Measurements from ENCODE around the gene ATP6V0E2.

ATP6V0E2 gene

GRCh38 chr7:149861728-149862045 is 12.1 kb upstream of the ATP6V0E2 start:
- Histone ChIP-seq H3K9me3 (no peaks in the 10 kb centered on the region), H3K4me1 (ENCODE audit: control insufficient read depth in 1 of 2, insufficient read depth in 1 of 2, low read depth in 1 of 2, low read length in 1 of 2) (peaks cover 9 to 18% of the 10 kb centered on the region in 2 experiments), H3K4me3 (ENCODE audit: low read depth in 1 of 2, low read length in 1 of 2) (no peak overlapping the region), H3K27ac (no peak overlapping the region), H3K27me3 (no peaks in the 10 kb centered on the region), H3K36me3 (peaks cover 53% of the 10 kb centered on the region)
- no peak for TF ChIP-seq CTCF (IDR thresholded peaks at IDR 0.05)

- no peaks in the 10 kb centered on the region for H3K27me3 ChIP-seq
- no peak overlapping the region for H3K4me3 ChIP-seq (ENCODE audit: low read depth in 1 of 2, low read length in 1 of 2)
- H3K4me1 ChIP-seq (ENCODE audit: control insufficient read depth in 1 of 2, insufficient read depth in 1 of 2, low read depth in 1 of 2, low read length in 1 of 2): peaks cover 9 to 19% of the 10 kb centered on the region in 2 experiments
- peaks cover 53% of the 10 kb centered on the region for H3K36me3 ChIP-seq
- no peaks in the 10 kb centered on the region for H3K9me3 ChIP-seq
- no peak for TF ChIP-seq CTCF (IDR thresholded peaks at IDR 0.05)
- no peak overlapping the region for H3K27ac ChIP-seq
Observed at GRCh38 chr7:149862156-149862555, 11.6 kb upstream of the ATP6V0E2 start.

GRCh38 chr7:149863500-149863899 is 10.3 kb upstream of the ATP6V0E2 start:
- Histone ChIP-seq H3K4me1 (ENCODE audit: control insufficient read depth in 1 of 2, insufficient read depth in 1 of 2, low read depth in 1 of 2, low read length in 1 of 2) (peaks cover 9 to 19% of the 10 kb centered on the region in 2 experiments), H3K4me3 (ENCODE audit: low read depth in 1 of 2, low read length in 1 of 2) (no peak overlapping the region), H3K36me3 (peaks cover 53% of the 10 kb centered on the region), H3K27me3 (no peaks in the 10 kb centered on the region), H3K27ac (no peak overlapping the region), H3K9me3 (no peaks in the 10 kb centered on the region)
- no peak for TF ChIP-seq CTCF (IDR thresholded peaks at IDR 0.05)

- no peak overlapping the region for H3K4me3 ChIP-seq (ENCODE audit: low read depth in 1 of 2, low read length in 1 of 2)
- peaks cover 53% of the 10 kb centered on the region for H3K36me3 ChIP-seq
- H3K27ac ChIP-seq: no peak overlapping the region
- peaks cover 9 to 19% of the 10 kb centered on the region in 2 experiments for H3K4me1 ChIP-seq (ENCODE audit: control insufficient read depth in 1 of 2, insufficient read depth in 1 of 2, low read depth in 1 of 2, low read length in 1 of 2)
- H3K9me3 ChIP-seq: no peaks in the 10 kb centered on the region
- no peak for TF ChIP-seq CTCF (IDR thresholded peaks at IDR 0.05)
- peaks cover 3% of the 10 kb centered on the region for H3K27me3 ChIP-seq
Observed at GRCh38 chr7:149864023-149864422, 9.7 kb upstream of the ATP6V0E2 start.

GRCh38 chr7:149864751-149865150 is 9.0 kb upstream of the ATP6V0E2 start:
- no peak overlapping the region for H3K27ac ChIP-seq
- no peaks in the 10 kb centered on the region for H3K9me3 ChIP-seq
- H3K4me3 ChIP-seq (ENCODE audit: low read depth in 1 of 2, low read length in 1 of 2): no peak overlapping the region
- no peak for TF ChIP-seq CTCF (IDR thresholded peaks at IDR 0.05)
- peaks cover 10% of the 10 kb centered on the region for H3K27me3 ChIP-seq
- peaks cover 46% of the 10 kb centered on the region for H3K36me3 ChIP-seq
- peaks cover 9 to 19% of the 10 kb centered on the region in 2 experiments for H3K4me1 ChIP-seq (ENCODE audit: control insufficient read depth in 1 of 2, insufficient read depth in 1 of 2, low read depth in 1 of 2, low read length in 1 of 2)

GRCh38 chr7:149865437-149865836 is 8.3 kb upstream of the ATP6V0E2 start:
- Histone ChIP-seq H3K36me3 (peaks cover 39% of the 10 kb centered on the region), H3K9me3 (no peaks in the 10 kb centered on the region), H3K4me3 (ENCODE audit: low read depth in 1 of 2, low read length in 1 of 2) (no peak overlapping the region), H3K27me3 (peaks cover 17% of the 10 kb centered on the region), H3K27ac (no peak overlapping the region), H3K4me1 (ENCODE audit: control insufficient read depth in 1 of 2, insufficient read depth in 1 of 2, low read depth in 1 of 2, low read length in 1 of 2) (peaks cover 9 to 19% of the 10 kb centered on the region in 2 experiments)
- TF ChIP-seq CTCF (IDR thresholded peaks at IDR 0.05): no peak
